Vagina (tissue), 2 donors: ENCODE results near the gene SDCBP2. TPM values are rescaled to one million over a fixed set of nuclear protein-coding genes. Genes with fewer than 3 reads are reported as not detected.

Experiments
- DNase-seq, 2 donors: peaks; one replicate each; pipeline ENCODE4 v3.0.0-alpha.2; 2017; ENCODE audit errors: extremely low spot score in 2 of 2
- H3K27ac ChIP-seq: fragments of 200-600 bp; sonication (generic); one replicate; pipeline ENCODE4 v1.5.1; 2019
- H3K27me3 ChIP-seq: fragments of 200-600 bp; sonication (generic); one replicate; pipeline ENCODE4 v1.5.1; 2019
- H3K36me3 ChIP-seq, 2 donors: fragments of 200-600 bp; sonication (generic); one replicate each; pipeline ENCODE4 v1.5.1; 2017 to 2019
- H3K4me1 ChIP-seq: fragments of 200-600 bp; sonication (generic); one replicate; pipeline ENCODE4 v1.5.1; 2019
- H3K4me3 ChIP-seq, 2 donors: fragments of 200-600 bp; sonication (generic); 1 replicate in 1 of 2; 2 replicates in 1 of 2; pipeline ENCODE4 v1.5.1; 2016 to 2019
- H3K9me3 ChIP-seq: fragments of 200-600 bp; sonication (generic); one replicate; pipeline ENCODE4 v1.5.1; 2019
- CTCF ChIP-seq, 3 experiments: fragments of 450-650 bp in 2 of 3; fragments of 200-600 bp in 1 of 3; sonication (generic) in 1 of 3; IDR thresholded peaks; one replicate each; pipeline ENCODE4 v1.5.1; 2017 to 2019; ENCODE audit warnings: antibody characterized with exemption in 3 of 3, mild to moderate bottlenecking in 2 of 3, moderate library complexity in 2 of 3
- POLR2A ChIP-seq, 2 donors: fragments of 450-650 bp; IDR thresholded peaks; one replicate each; pipeline ENCODE4 v1.6.1; 2017; ENCODE audit warnings: antibody characterized with exemption in 2 of 2, mild to moderate bottlenecking in 2 of 2, moderate library complexity in 2 of 2
- POLR2AphosphoS5 ChIP-seq, 2 donors: sonication (generic); formaldehyde crosslinking; IDR thresholded peaks; one replicate each; pipeline ENCODE4 v1.9.0; 2017; ENCODE audit warnings: antibody characterized with exemption in 2 of 2, mild to moderate bottlenecking in 2 of 2, low read depth in 1 of 2; ENCODE audit not compliant: insufficient read depth in 1 of 2
- intact Hi-C: fragments of 100-400 bp; cut with DNase I; formaldehyde crosslinking; loops from one replicate; pipeline ENCODE4 v1.15.1; 2023
- total RNA-seq: library from RNA; depleted of rRNA; stranded (reverse); fragments of >200 nt; gene quantifications from one replicate; pipeline ENCODE4 v1.2.3, GENCODE V29; 2016

SDCBP2 gene
- total RNA-seq, 1 donor from 2014 or later, result 43.5 TPM

GRCh38 chr20:1280195-1281102 is 48.5 kb downstream of the SDCBP2 start:
- H3K4me3 ChIP-seq, result no peak overlapping the region
- DNase-seq, result peak in 1 of 2 donors; percentile 47
- intact Hi-C loops, result no loop called here
- H3K36me3 ChIP-seq, result no peaks in the 10 kb centered on the region
- H3K9me3 ChIP-seq, result no peaks in the 10 kb centered on the region
- H3K27me3 ChIP-seq, result no peaks in the 10 kb centered on the region
- H3K27ac ChIP-seq, result no peak overlapping the region
- H3K4me1 ChIP-seq, result no peaks in the 10 kb centered on the region
- TF ChIP-seq CTCF (IDR thresholded peaks at IDR 0.05), result no peak
- no peak for TF ChIP-seq POLR2A (IDR thresholded peaks at IDR 0.05)
- TF ChIP-seq POLR2AphosphoS5 (IDR thresholded peaks at IDR 0.05; ENCODE audit: insufficient read depth in 1 of 2, low read depth in 1 of 2), result no peak

- intact Hi-C loops, result no loop called here
- no peaks in the 10 kb centered on the region for H3K27me3 ChIP-seq
- H3K36me3 ChIP-seq, result no peaks in the 10 kb centered on the region
- no peak overlapping the region for H3K27ac ChIP-seq
- H3K4me3 ChIP-seq, result no peak overlapping the region
- TF ChIP-seq POLR2A (IDR thresholded peaks at IDR 0.05) (no peak), CTCF (IDR thresholded peaks at IDR 0.05) (no peak), POLR2AphosphoS5 (IDR thresholded peaks at IDR 0.05; ENCODE audit: insufficient read depth in 1 of 2, low read depth in 1 of 2) (no peak)
- no peaks in the 10 kb centered on the region for H3K9me3 ChIP-seq
- DNase-seq, result no peak
- no peaks in the 10 kb centered on the region for H3K4me1 ChIP-seq
Observed at GRCh38 chr20:1278993-1279392, 49.9 kb downstream of the SDCBP2 start.

GRCh38 chr20:1277529-1278322 is 51.2 kb downstream of the SDCBP2 start:
- peak in 1 of 2 donors; percentile 81 for DNase-seq
- intact Hi-C loops, result no loop called here
- no peak for TF ChIP-seq POLR2A (IDR thresholded peaks at IDR 0.05)
- no peak for TF ChIP-seq POLR2AphosphoS5 (IDR thresholded peaks at IDR 0.05; ENCODE audit: insufficient read depth in 1 of 2, low read depth in 1 of 2)
- TF ChIP-seq CTCF (IDR thresholded peaks at IDR 0.05), result no peak

GRCh38 chr20:1275919-1276318 is 53.0 kb downstream of the SDCBP2 start:
- TF ChIP-seq POLR2A (IDR thresholded peaks at IDR 0.05) (no peak), POLR2AphosphoS5 (IDR thresholded peaks at IDR 0.05; ENCODE audit: insufficient read depth in 1 of 2, low read depth in 1 of 2) (no peak), CTCF (IDR thresholded peaks at IDR 0.05) (no peak)
- H3K9me3 ChIP-seq, result no peaks in the 10 kb centered on the region
- DNase-seq, result peak in 1 of 2 donors; percentile 72
- H3K27me3 ChIP-seq, result no peaks in the 10 kb centered on the region
- no peak overlapping the region for H3K4me3 ChIP-seq
- intact Hi-C loops, result no loop called here
- no peaks in the 10 kb centered on the region for H3K4me1 ChIP-seq
- H3K27ac ChIP-seq, result no peak overlapping the region
- no peaks in the 10 kb centered on the region for H3K36me3 ChIP-seq

More at GRCh38 chr20:1277529-1278322, 51.2 kb downstream of the SDCBP2 start:
- Histone ChIP-seq H3K4me1 (no peaks in the 10 kb centered on the region), H3K27ac (no peak overlapping the region), H3K27me3 (no peaks in the 10 kb centered on the region), H3K36me3 (no peaks in the 10 kb centered on the region), H3K4me3 (no peak overlapping the region), H3K9me3 (no peaks in the 10 kb centered on the region)
